NCI-H1436 (cell line): ENCODE results near the gene METTL16.
A peak's percentile ranks its signal among the peaks of the same experiment; 100 is the strongest.

Source experiments
- DNase-seq: peaks from one replicate; lab custom pipeline; 2025; lab: John Stamatoyannopoulos, UW

Gene METTL16

GRCh38 chr17:2395258-2396181 lies 116.2 kb downstream of the METTL16 start:
- no peak for DNase-seq

- no peak for DNase-seq
These were observed 116.9 kb downstream of the METTL16 start for GRCh38 chr17:2394775-2395201.

- DNase-seq: no peak
These were observed 117.5 kb downstream of the METTL16 start for GRCh38 chr17:2393954-2394749.

GRCh38 chr17:2393174-2393953 lies 118.3 kb downstream of the METTL16 start:
- peak; percentile 82 for DNase-seq

GRCh38 chr17:2392252-2393173 lies 119.2 kb downstream of the METTL16 start:
- DNase-seq: peak; percentile 93

GRCh38 chr17:2391597-2392251 lies 120.0 kb downstream of the METTL16 start:
- DNase-seq: no peak

GRCh38 chr17:2390199-2390836 lies 121.4 kb downstream of the METTL16 start:
- DNase-seq: no peak

- no peak for DNase-seq
These were observed 123.0 kb downstream of the METTL16 start for GRCh38 chr17:2388683-2389055.

- DNase-seq: peak; percentile 17
These were observed 123.5 kb downstream of the METTL16 start for GRCh38 chr17:2388020-2388682.

GRCh38 chr17:2387086-2388019 lies 124.3 kb downstream of the METTL16 start:
- no peak for DNase-seq

GRCh38 chr17:2386400-2387085 lies 125.1 kb downstream of the METTL16 start:
- DNase-seq: no peak

GRCh38 chr17:2385240-2386210 lies 126.2 kb downstream of the METTL16 start:
- DNase-seq: no peak

GRCh38 chr17:2384439-2385127 lies 127.1 kb downstream of the METTL16 start:
- DNase-seq: no peak

- no peak for DNase-seq
These were observed 128.0 kb downstream of the METTL16 start for GRCh38 chr17:2383628-2384167.

GRCh38 chr17:2380950-2381649 lies 130.6 kb downstream of the METTL16 start:
- DNase-seq: no peak
